K562 (cell line): ENCODE data around the gene PLCB3. TPM values are rescaled to one million over a fixed set of nuclear protein-coding genes. Genes with fewer than 3 reads are reported as not detected.
A peak's percentile ranks its signal among the peaks of the same experiment; 100 is the strongest.

Experiments used
- ATAC-seq: fragments of 200-7000 bp; cut with Tn5 transposase; 3 replicates; pipeline ENCODE4 v1.9.1; 2020; ENCODE audit warnings: moderate library complexity
- BruUV-seq: library from RNA; stranded (reverse); fragments of 400-500 nt; replicated peaks from 2 replicates; lab custom pipeline; 2021; lab: Mats Ljungman, UMichigan
- CTCF ChIA-PET: fragments of 300-600 bp; formaldehyde crosslinking; extraction: SDS; loops from one replicate; lab custom pipeline; 2021; ENCODE audit warnings: low intra/inter-chr PET ratio; lab: Yijun Ruan, JAX
- POLR2A ChIA-PET: fragments of 300-600, 350-650 bp; sonication (Branson Sonifier 250); formaldehyde crosslinking; extraction: SDS; loops from one replicate; lab custom pipeline; 2021; ENCODE audit warnings: antibody characterized with exemption, inconsistent platforms; lab: Yijun Ruan, JAX
- DNase-seq, 4 experiments: peaks; one replicate each; pipeline versions ENCODE4 v3.0.0 to v3.0.0-alpha.2; 2011 to 2018; ENCODE audit warnings: low spot score in 3 of 4, mixed read lengths in 3 of 4; ENCODE audit errors: extremely low read depth in 1 of 4
- FAIRE-seq: peaks from 2 replicates; lab custom pipeline; 2011; peaks lifted over from hg19 to GRCh38; lab: Jason Lieb, UNC
- H2AFZ ChIP-seq: 2 replicates; pipeline ENCODE4 v1.6.0; 2011; ENCODE audit warnings: low read depth, low read length, control low read depth, inconsistent platforms
- H3K27ac ChIP-seq: fragments of 200-600 bp; 3 replicates; pipeline ENCODE4 v1.8.0; 2011; ENCODE audit warnings: low read depth, mild to moderate bottlenecking, control low read depth, inconsistent platforms, low read length, moderate library complexity, mixed read lengths; ENCODE audit errors: extremely low read depth
- H3K27me3 ChIP-seq, 2 experiments: fragments of 300-600 bp in 1 of 2; 2 replicates in 1 of 2; 3 replicates in 1 of 2; pipeline versions ENCODE4 v1.6.0 to v1.8.0; 2011; ENCODE audit warnings: inconsistent platforms in 2 of 2, low read length in 2 of 2, mild to moderate bottlenecking in 1 of 2, mixed read lengths in 1 of 2, moderate library complexity in 1 of 2; ENCODE audit not compliant: control insufficient read depth in 2 of 2, insufficient read depth in 2 of 2
- H3K36me3 ChIP-seq: fragments of 300-600 bp; 3 replicates; pipeline ENCODE4 v1.8.0; 2011; ENCODE audit warnings: mild to moderate bottlenecking, low read length, inconsistent platforms; ENCODE audit not compliant: control insufficient read depth, insufficient read depth
- H3K4me1 ChIP-seq, 2 experiments: fragments of 200-600 bp in 1 of 2; replicated peaks in 1 of 2; 2 replicates in 1 of 2; 3 replicates in 1 of 2; pipeline versions ENCODE4 v1.5.1 to v1.8.0; 2011; ENCODE audit warnings: inconsistent platforms in 2 of 2, low read length in 2 of 2, mild to moderate bottlenecking in 1 of 2, mixed read lengths in 1 of 2, moderate library complexity in 1 of 2; ENCODE audit not compliant: control insufficient read depth in 2 of 2, insufficient read depth in 2 of 2
- H3K4me2 ChIP-seq: 2 replicates; pipeline ENCODE4 v1.6.1; 2011; ENCODE audit warnings: low read length, control low read depth, inconsistent platforms, mixed read lengths; ENCODE audit not compliant: insufficient read depth
- H3K4me3 ChIP-seq: fragments of 200-600 bp; sonication (generic), shearing (Covaris generic); 2 replicates; pipeline ENCODE4 v1.5.1; 2016; ENCODE audit warnings: control low read depth, inconsistent platforms
- H3K79me2 ChIP-seq: fragments of 200-600 bp; 3 replicates; pipeline ENCODE4 v1.8.0; 2011; ENCODE audit warnings: low read length, inconsistent platforms; ENCODE audit not compliant: control insufficient read depth, insufficient read depth
- H3K9ac ChIP-seq, 2 experiments: 2 replicates each; pipeline versions ENCODE4 v1.6.0 to v1.6.1; 2011; ENCODE audit warnings: low read depth in 2 of 2, low read length in 2 of 2, control low read depth in 1 of 2, inconsistent platforms in 1 of 2, mild to moderate bottlenecking in 1 of 2, mixed read lengths in 1 of 2; ENCODE audit not compliant: insufficient read depth in 1 of 2
- H3K9me1 ChIP-seq: one replicate; pipeline ENCODE4 v1.6.0; 2011; ENCODE audit warnings: inconsistent platforms, mild to moderate bottlenecking, low read length, moderate library complexity; ENCODE audit not compliant: control insufficient read depth, insufficient read depth
- H3K9me3 ChIP-seq: replicated peaks from 2 replicates; pipeline ENCODE4 v1.5.1; 2011; ENCODE audit warnings: low read depth, low read length, inconsistent platforms; ENCODE audit not compliant: control insufficient read depth, insufficient read depth
- H4K20me1 ChIP-seq: replicated peaks from 2 replicates; pipeline ENCODE4 v1.6.1; 2011; ENCODE audit warnings: low read length, inconsistent platforms, mixed read lengths; ENCODE audit not compliant: control insufficient read depth, insufficient read depth
- IRF9 ChIP-seq: fragments of 450-650 bp; IDR thresholded peaks from 2 replicates; pipeline ENCODE4 v1.6.1; 2016; ENCODE audit warnings: missing biosample characterization, missing genetic modification characterization
- ZBTB33 ChIP-seq: sonication (generic); formaldehyde crosslinking; IDR thresholded peaks from 2 replicates; pipeline ENCODE4 v1.8.1; 2023; ENCODE audit warnings: mild to moderate bottlenecking, missing genetic modification reagents
- WGBS: fragments of 100-300 bp; shearing (Covaris generic); methylation state at CpG from one replicate; pipeline ENCODE4 v1.1.6; 2016; ENCODE audit warnings: low coverage, mixed read lengths; ENCODE audit not compliant: insufficient coverage; ENCODE audit errors: missing lambda C conversion rate; 5-methylcytosine and 5-hydroxymethylcytosine counted together
- in situ Hi-C: fragments of 300-500 bp; cut with MboI; formaldehyde crosslinking; loops from 4 replicates; pipeline ENCODE4 v1.15.0; 2018; ENCODE audit warnings: inconsistent platforms, mixed read lengths
- intact Hi-C: fragments of 100-400 bp; cut with micrococcal nuclease; formaldehyde crosslinking; loops from 2 replicates; pipeline ENCODE4 v1.14.2; 2022
- polyA plus RNA-seq, 8 experiments: library from polyadenylated mRNA; depleted of rRNA in 4 of 8; stranded (reverse) in 5 of 8; unstranded in 3 of 8; fragments of >200 nt; fragmentation: Nextera tagmentation in 2 of 8; fragmentation: Illumina TruSeq in 1 of 8; extraction: Ambion mirVana in 2 of 8; extraction: Trizol in 1 of 8; gene quantifications; 2 replicates each; pipeline versions ENCODE4 v1.2.1 to v1.2.3, GENCODE V29; 2011 to 2014; ENCODE audit warnings: inconsistent platforms in 1 of 8, missing spikeins in 1 of 8
- total RNA-seq, 7 experiments: library from RNA; depleted of rRNA in 6 of 7; stranded (reverse); fragments of >200 nt in 6 of 7; fragmentation: Illumina TruSeq in 2 of 7; extraction: Trizol in 2 of 7; gene quantifications; 2 replicates each; pipeline versions ENCODE4 v1.2.1 to v1.2.3, GENCODE V29; 2011 to 2021; ENCODE audit warnings: low replicate concordance in 1 of 7

The PLCB3 gene
- total and polyA plus RNA-seq, 9 of the 15 experiments (the other 6 are each of a cell fraction or from before 2014, with no cell fraction given) = 0.31 to 44.8 (median 14.6) TPM

- CTCF ChIA-PET = no interaction called here
- H4K20me1 ChIP-seq = no peaks in the 10 kb centered on the region; the same call in 1 of the 2 replicates
- H3K9ac ChIP-seq = 0 out of 4 replicates have a peak overlapping the region, but pooled peaks of 1 of the 2 experiments have one; percentile 20
- BruUV-seq = no TSS peak
- TF ChIP-seq ZBTB33 (CRISPR knock-in tag) = peak; percentile 89
- TF ChIP-seq IRF9 = no peak
- TF ChIP-seq, all 486 proteins: peak for 1
- Histone ChIP-seq H3K79me2 (peaks cover 24% of the 10 kb centered on the region), H3K36me3 (peaks cover 86% of the 10 kb centered on the region), H3K9me3 (no peaks in the 10 kb centered on the region), H3K4me1 (peaks cover 24 to 45% of the 10 kb centered on the region in 2 experiments; a peak in 4 of 5 replicates), H3K27ac (no peak overlapping the region), H3K4me2 (no peak overlapping the region), H2AFZ (no peak overlapping the region), H3K9me1 (no peaks in the 10 kb centered on the region), H3K27me3 (no peaks in the 10 kb centered on the region), H3K4me3 (no peak overlapping the region)
- in situ Hi-C loops = no loop called here
- DNase-seq (no peak), FAIRE-seq (no peak), ATAC-seq (no peak)
- intact Hi-C loops = no loop called here
- 88% methylated on average over 9 of the region's 9 CpGs for WGBS
- POLR2A ChIA-PET = interaction anchor here (0.7 to 8.2 kb wide), 3 partner anchors 10 to 119 kb away, joined by 3 to 68 read pairs (median 3); partner anchors contain the start of genes CATSPERZ and ESRRA
These were observed 48.3 kb upstream of the PLCB3 start for GRCh38 chr11:64202992-64203391.
